ENCODE results near the gene HAUS2.

DNA sequence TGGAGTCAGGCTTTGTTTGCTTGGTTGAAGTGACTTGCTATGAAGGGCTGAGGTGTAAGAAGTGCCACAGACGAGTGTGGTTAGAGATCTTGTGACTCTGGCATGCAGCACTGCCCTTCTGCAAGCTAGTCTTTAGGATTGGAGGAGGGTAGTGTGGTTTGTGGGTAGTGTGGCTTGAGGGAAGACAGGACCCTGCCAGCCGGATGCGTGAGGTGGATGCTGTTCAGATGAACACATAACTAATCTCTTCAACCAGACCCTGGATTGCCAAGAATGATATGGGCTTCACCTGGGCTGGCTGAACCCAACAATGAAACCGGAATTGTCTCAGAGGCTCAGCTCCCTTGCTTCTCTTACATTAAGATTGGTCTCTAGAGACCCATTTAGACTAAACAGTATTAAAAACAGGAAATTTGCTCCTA lies 59.5 kb downstream of the HAUS2 start:
- TF ChIP-seq, protein P1, sequence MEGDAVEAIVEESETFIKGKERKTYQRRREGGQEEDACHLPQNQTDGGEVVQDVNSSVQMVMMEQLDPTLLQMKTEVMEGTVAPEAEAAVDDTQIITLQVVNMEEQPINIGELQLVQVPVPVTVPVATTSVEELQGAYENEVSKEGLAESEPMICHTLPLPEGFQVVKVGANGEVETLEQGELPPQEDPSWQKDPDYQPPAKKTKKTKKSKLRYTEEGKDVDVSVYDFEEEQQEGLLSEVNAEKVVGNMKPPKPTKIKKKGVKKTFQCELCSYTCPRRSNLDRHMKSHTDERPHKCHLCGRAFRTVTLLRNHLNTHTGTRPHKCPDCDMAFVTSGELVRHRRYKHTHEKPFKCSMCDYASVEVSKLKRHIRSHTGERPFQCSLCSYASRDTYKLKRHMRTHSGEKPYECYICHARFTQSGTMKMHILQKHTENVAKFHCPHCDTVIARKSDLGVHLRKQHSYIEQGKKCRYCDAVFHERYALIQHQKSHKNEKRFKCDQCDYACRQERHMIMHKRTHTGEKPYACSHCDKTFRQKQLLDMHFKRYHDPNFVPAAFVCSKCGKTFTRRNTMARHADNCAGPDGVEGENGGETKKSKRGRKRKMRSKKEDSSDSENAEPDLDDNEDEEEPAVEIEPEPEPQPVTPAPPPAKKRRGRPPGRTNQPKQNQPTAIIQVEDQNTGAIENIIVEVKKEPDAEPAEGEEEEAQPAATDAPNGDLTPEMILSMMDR (IDR thresholded peaks at IDR 0.05; ENCODE audit: borderline replicate concordance, extremely low read depth, low read length, poor library complexity, severe bottlenecking) = no peak
- TF ChIP-seq EZH2 (IDR thresholded peaks at IDR 0.05; ENCODE audit: borderline replicate concordance, low read depth, low read length, severe bottlenecking) = no peak
